Lung (tissue), 12 donors: ENCODE data around the gene RPRML. TPM values are rescaled to one million over a fixed set of nuclear protein-coding genes. Genes with fewer than 3 reads are reported as not detected.

Experiments
- ATAC-seq: fragments of 200-7000 bp; cut with Tn5 transposase; one replicate; pipeline ENCODE4 v1.9.1; 2020; ENCODE audit warnings: moderate number of reproducible peaks; ENCODE audit not compliant: insufficient read depth, low FRiP score
- DNase-seq, 3 donors: peaks; one replicate each; pipeline ENCODE4 v3.0.0-alpha.2; 2013 to 2017
- H3K27ac ChIP-seq, 2 donors: one replicate each; pipeline ENCODE4 v1.5.1; 2013; ENCODE audit warnings: mild to moderate bottlenecking in 2 of 2, moderate library complexity in 2 of 2, control low read depth in 1 of 2, inconsistent platforms in 1 of 2, low read depth in 1 of 2, low read length in 1 of 2
- H3K27me3 ChIP-seq, 3 donors: one replicate each; pipeline ENCODE4 v1.5.1; 2013; ENCODE audit warnings: low read length in 2 of 3; ENCODE audit not compliant: control insufficient read depth in 3 of 3, insufficient read depth in 3 of 3
- H3K36me3 ChIP-seq, 4 donors: one replicate each; pipeline ENCODE4 v1.5.1; 2013; ENCODE audit warnings: low read length in 4 of 4, mild to moderate bottlenecking in 1 of 4, moderate library complexity in 1 of 4; ENCODE audit not compliant: control insufficient read depth in 4 of 4, insufficient read depth in 4 of 4
- H3K4me1 ChIP-seq, 5 donors: one replicate each; pipeline ENCODE4 v1.5.1; 2013; ENCODE audit warnings: low read length in 5 of 5, mild to moderate bottlenecking in 2 of 5, moderate library complexity in 1 of 5; ENCODE audit not compliant: control insufficient read depth in 5 of 5, insufficient read depth in 5 of 5
- H3K4me3 ChIP-seq: one replicate; pipeline ENCODE4 v1.5.1; 2013; ENCODE audit warnings: mild to moderate bottlenecking, control low read depth, moderate library complexity
- H3K9ac ChIP-seq, 2 donors: one replicate each; pipeline ENCODE4 v1.5.1; 2013; ENCODE audit warnings: low read length in 2 of 2, control low read depth in 1 of 2; ENCODE audit not compliant: insufficient read depth in 1 of 2
- H3K9me3 ChIP-seq, 4 donors: one replicate each; pipeline ENCODE4 v1.5.1; 2013; ENCODE audit warnings: low read length in 3 of 4, mild to moderate bottlenecking in 1 of 4, moderate library complexity in 1 of 4; ENCODE audit not compliant: control insufficient read depth in 4 of 4, insufficient read depth in 3 of 4
- WGBS, 2 donors: extraction: QIAGEN DNeasy Blood & Tissue Kit; methylation state at CpG; one replicate each; pipeline ENCODE4 v1.1.7; 2013; 5-methylcytosine and 5-hydroxymethylcytosine counted together
- polyA plus RNA-seq, 2 donors: library from polyadenylated mRNA; stranded (reverse); fragments of 200-250 nt; gene quantifications; one replicate each; pipeline ENCODE4 v1.2.1, GENCODE V29; 2013
- total RNA-seq, 2 donors: library from RNA; depleted of rRNA in 1 of 2; stranded (reverse); fragments of >200 nt in 1 of 2; gene quantifications; one replicate each; pipeline ENCODE4 v1.2.1, GENCODE V29; 2014 to 2021
- TF ChIP-seq, protein P1 (sequence below): IDR thresholded peaks from 2 replicates; pipeline ENCODE4 v1.5.1; 2012; ENCODE audit warnings: mild to moderate bottlenecking; ENCODE audit errors: control extremely low read depth, extremely low read depth
- donor health status: control.
- donor health status: control.
- donor health status: Bipolar disorder and iron deficiency.
- donor health status: healthy.
- donor health status: DM: yes; HTN: yes; CAD: no.

RPRML gene
- total and polyA plus RNA-seq, 4 donors, result 0.10 to 0.37 TPM; not detected in 2

DNA sequence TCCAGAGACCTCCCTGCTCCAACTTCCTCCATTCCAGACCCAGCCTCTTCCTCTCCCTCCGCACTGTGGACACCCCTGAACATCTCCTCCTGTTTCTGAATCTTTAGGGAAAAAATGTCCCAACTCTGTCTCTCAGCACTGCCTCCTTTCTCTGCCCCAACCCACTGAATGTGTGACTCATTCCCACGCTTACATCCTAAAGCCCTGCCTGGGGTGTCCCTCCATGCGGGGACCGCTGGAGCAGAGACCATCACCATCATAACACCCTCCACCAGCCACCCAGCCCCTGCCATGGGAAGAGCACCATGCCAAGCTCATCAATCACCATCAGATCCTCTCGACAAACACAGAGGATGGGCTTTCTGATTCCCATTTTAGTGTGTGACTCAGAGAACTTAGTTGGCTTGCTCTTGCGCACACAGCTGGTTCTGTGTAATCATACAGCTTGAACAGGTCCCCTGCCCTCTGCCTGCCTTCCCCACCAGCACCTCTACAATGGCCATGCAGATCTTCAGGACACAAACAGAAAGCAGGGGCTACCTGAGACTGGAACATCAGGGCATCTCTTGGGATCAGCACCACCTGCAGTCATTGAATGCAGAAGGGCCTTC lies 10.7 kb downstream of the RPRML start:
- 85 to 95% methylated on average over 6 of the region's 6 CpGs for WGBS, 2 donors
- ATAC-seq, result no peak
- Histone ChIP-seq H3K36me3 (no peaks in the 10 kb centered on the region), H3K9ac (no peak overlapping the region), H3K4me3 (no peak overlapping the region), H3K27me3 (no peaks in the 10 kb centered on the region), H3K27ac (no peak overlapping the region), H3K9me3 (no peaks in the 10 kb centered on the region), H3K4me1 (no peaks in the 10 kb centered on the region)
- TF ChIP-seq, protein P1, sequence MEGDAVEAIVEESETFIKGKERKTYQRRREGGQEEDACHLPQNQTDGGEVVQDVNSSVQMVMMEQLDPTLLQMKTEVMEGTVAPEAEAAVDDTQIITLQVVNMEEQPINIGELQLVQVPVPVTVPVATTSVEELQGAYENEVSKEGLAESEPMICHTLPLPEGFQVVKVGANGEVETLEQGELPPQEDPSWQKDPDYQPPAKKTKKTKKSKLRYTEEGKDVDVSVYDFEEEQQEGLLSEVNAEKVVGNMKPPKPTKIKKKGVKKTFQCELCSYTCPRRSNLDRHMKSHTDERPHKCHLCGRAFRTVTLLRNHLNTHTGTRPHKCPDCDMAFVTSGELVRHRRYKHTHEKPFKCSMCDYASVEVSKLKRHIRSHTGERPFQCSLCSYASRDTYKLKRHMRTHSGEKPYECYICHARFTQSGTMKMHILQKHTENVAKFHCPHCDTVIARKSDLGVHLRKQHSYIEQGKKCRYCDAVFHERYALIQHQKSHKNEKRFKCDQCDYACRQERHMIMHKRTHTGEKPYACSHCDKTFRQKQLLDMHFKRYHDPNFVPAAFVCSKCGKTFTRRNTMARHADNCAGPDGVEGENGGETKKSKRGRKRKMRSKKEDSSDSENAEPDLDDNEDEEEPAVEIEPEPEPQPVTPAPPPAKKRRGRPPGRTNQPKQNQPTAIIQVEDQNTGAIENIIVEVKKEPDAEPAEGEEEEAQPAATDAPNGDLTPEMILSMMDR, result no peak
- no peak for DNase-seq

DNA sequence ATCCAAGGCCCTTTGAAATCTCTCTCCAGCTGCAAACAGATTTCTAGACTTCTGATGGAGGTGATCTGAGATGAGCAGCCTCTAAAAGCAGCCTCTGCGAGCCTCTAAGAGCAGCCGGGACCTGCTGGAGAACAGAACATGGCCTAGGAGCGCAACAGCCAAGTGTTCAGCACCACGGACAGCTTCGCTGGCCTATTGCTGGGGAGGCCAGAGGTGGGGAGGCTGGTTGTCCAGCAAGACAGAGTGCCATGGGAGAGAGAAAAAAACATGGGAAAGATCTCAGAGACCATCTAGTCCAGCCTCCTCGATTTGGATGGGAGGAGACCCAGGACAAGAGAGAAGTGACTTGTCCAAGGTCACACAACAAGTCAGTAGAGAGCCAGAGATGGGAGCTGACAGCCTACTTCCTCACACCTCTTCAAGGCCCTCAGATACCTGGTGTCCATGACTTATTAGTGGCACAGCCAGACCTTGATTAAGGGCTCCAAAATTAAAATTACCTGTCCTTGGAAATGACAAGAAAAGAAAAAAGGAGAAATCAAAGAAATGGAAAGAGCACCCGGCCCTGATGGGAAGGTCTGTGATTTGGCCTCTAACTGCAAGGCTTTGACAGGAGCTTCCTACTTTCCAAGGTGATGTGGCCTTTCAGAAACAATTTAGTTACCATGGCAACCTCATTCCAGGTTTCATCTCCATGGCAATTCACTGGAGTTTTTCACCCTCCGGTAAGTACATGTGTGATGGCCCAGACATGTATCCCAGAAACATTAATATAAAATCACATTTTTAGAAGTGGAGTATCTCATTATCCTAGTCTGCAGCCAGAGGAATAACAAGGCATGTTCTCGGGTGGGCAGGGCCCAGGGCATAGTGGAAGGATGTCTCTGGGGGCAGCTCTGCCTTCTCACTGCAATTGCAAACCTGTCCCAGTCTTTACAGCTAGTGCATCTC lies 14.5 kb downstream of the RPRML start:
- no peak overlapping the region for H3K4me3 ChIP-seq
- H3K27me3 ChIP-seq, result no peaks in the 10 kb centered on the region

DNA sequence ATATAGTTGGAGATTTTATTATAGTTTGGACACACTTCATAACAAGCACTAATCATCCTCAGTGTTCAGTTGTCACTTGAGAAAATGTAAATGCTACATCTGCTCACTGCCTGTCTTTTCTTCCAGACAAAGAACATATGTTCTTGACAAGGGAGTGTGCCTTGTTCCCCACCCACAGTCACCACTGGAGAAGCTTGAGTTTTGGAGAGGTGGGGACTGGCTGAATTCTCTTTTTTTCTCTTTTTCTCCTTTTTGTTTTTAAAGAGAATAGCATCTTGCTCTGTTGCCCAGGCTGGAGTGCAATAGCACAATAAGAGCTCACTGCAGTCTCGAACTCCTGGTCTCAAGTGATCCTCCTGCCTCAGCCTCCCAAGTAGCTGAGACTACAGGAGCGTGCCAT lies 15.5 kb downstream of the RPRML start:
- Histone ChIP-seq H3K4me3 (no peak overlapping the region), H3K27me3 (no peaks in the 10 kb centered on the region), H3K9ac (no peak overlapping the region), H3K36me3 (no peaks in the 10 kb centered on the region), H3K4me1 (no peaks in the 10 kb centered on the region), H3K9me3 (no peaks in the 10 kb centered on the region), H3K27ac (no peak overlapping the region)
- TF ChIP-seq, protein P1, result no peak
- DNase-seq, result no peak
- ATAC-seq, result no peak
- 89 to 91% methylated on average over 2 of the region's 2 CpGs for WGBS, 2 donors

More for the DNA sequence above, 14.5 kb downstream of the RPRML start:
- H3K9ac ChIP-seq, result no peak overlapping the region
- H3K4me1 ChIP-seq, result no peaks in the 10 kb centered on the region
- DNase-seq (peak in 1 of 3 donors; percentile 37), ATAC-seq (no peak)
- H3K9me3 ChIP-seq, result no peaks in the 10 kb centered on the region
- WGBS, 2 donors, result 82 to 87% methylated on average over 9 of the region's 9 CpGs
- TF ChIP-seq, protein P1, result no peak
- H3K36me3 ChIP-seq, result no peaks in the 10 kb centered on the region
- H3K27ac ChIP-seq, result no peak overlapping the region
